HG03280 (cell line): Measurements from ENCODE around the gene SMAD1.
A peak's percentile ranks its signal among the peaks of the same experiment; 100 is the strongest.
"Not testable (repeated sequence)": the region's sequence is repeated elsewhere in the genome, so short reads cannot be mapped to it uniquely, and the experiment has no call there.

Source experiments
- ATAC-seq: cut with Tn5 transposase; IDR thresholded peaks from one replicate; pipeline ENCODE4 v1.9.1; 2021; ENCODE audit warnings: mild to moderate bottlenecking, moderate library complexity; ENCODE audit not compliant: unreplicated experiment

The SMAD1 gene

DNA sequence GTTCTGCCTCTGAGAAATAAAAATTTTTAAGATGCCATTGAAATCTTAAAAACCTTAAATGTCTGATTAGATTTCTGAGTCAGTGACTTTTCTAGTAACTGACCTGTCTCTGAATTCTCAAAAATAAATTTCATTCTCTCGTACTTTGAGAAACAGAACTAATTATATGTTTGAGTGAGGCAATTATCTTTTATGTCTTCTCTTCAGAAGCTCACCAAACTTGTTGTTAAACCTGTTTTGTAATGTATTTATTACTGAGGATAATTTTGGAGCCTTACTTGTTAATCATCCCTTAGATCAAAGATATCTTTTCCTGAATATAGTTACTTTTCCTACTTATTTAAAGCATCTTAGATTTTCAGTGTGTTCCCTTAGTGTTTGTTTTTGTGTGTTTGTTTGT is 73.0 kb downstream of the SMAD1 start:
- ATAC-seq: no peak

DNA sequence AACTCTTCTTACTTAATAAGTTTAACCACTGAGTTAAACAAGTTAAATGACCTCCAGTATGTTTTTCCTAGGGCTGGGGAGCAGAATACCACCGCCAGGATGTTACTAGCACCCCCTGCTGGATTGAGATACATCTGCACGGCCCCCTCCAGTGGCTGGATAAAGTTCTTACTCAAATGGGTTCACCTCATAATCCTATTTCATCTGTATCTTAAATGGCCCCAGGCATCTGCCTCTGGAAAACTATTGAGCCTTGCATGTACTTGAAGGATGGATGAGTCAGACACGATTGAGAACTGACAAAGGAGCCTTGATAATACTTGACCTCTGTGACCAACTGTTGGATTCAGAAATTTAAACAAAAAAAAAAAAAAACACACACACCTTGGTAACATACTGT is 76.1 kb downstream of the SMAD1 start:
- ATAC-seq: peak; percentile 85

DNA sequence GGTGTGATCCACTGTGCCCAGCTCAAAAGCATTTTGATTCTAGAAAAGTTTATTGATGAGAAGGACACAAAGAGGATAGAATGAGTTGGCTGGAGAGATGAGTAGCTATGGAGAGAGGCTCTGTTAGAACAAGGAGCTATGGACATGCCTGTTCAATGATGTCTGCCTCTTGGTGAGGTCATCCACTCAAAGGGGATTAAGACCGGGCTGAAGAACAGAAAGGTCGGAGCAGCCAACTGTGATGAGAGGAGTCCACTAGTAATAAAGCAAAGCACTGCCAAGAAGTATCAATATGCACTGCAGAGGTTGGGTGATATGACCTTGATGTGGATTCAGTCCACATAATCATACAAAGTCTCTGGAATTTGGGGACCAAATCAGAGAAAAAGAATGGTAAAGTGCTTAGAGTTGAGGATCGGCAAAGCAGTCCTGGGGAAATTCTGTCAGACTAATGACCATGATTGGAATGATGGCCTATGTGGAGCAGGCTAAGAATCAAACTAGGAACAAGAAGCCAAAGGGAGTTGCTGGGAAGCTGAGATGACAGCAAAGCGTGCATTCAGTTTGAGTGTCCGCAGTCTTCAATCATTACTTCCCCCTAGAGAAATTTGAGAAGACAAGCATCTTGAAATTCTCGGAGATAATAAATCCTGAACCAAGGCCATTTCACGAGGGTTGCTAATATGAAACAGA is 81.8 kb downstream of the SMAD1 start:
- ATAC-seq: no peak

DNA sequence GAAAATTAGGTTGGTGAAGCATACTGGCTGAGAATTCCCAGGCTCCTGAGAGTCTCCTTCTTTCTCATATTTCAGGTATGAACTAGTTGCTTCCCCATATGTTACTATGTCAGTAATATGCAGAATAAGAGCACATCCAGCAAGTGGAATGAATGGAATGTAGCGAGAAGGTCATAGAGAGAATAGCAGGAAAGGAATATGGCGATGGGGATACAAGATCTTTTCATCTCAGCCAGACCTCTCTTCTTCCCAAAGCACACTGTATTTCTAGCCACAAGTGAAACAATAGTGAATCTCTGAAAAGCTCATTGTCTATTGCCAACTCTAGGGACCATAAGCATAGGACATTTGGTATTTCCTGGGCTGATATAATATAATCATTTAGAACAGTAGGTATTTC is 82.9 kb downstream of the SMAD1 start:
- ATAC-seq: no peak

DNA sequence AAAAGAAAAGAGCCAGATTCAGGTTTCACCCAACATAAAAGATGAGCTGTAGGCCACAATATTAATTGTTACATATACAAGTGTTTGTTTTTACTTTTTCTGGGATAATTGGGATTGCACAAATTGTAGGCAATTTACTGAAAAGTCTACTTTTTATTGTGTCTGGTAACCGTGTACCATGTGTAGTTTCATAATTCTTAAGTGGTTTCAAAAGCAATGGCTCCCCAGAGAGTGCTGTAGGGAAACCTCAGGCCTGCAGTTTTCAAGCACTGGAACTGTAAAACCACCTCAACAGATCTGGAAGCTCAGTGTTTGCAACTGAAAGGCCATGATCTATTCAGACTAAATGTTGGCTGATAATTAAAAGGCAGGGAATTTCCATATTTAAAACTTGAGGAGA is 83.7 kb downstream of the SMAD1 start:
- no peak for ATAC-seq

DNA sequence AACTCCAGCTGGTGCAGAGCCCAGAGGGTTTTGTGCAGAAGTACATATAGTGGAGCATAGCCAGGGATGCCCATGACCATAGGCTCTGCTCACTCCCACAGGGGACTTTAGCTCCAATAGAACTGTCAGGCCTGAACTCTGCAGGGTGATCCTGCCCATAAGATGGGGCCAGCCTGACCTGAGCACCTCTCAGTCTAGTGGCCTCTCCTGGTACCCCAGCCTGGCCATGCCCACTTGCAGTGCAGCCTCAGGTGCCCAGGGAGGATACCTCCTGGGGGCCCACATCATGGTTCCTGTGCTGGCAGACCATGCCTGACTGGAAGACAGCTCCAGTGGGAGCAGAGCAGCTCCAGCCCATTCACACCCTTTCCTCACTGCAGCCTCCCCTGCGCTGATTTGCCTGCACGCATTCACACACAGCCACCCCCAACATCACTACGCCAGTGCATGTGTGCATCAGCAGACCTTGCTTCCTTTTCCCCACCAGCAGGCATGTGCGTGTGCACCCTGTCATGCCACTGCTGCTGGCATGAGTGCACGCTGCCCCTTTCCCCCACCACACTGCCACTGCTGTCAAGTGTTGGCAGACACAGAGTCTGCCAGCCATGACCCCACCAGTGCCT is 84.5 kb downstream of the SMAD1 start:
- ATAC-seq: no peak

DNA sequence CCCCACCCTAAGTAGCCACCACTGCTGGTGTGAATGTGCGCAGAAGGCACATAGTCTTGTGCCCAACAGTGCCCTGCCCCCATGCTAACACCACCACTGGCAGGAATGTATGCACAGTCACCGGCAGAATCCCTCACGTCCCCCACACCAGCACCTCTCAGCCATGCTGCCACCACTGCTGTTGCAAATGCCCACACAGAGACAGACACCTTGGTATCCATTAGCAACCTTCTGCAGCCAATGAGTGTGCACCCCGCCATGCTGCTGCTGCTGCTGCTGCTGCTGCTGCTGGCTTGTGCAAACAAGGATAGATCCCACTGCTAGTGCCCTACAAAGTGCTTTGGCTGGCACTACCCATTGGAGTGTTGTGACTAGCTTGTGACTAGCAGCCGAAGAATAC is 85.1 kb downstream of the SMAD1 start:
- no peak for ATAC-seq

DNA sequence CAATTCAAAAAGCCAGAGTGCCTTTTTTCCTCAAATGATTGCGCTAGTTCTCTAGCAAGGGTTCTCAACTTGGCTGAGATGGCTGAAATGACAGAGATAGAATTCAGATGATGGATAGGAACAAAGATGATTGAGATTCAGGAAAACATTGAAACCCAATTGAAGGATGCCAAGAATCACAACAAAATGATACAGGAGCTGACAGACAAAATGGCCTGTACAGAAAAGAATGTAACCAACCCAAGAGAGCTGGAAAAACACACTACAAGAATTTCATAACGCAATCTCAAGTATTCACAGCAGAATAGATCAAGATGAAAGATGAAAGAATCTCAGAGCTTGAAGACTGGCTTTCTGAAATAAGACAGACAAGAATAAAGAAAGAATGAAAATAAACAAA is 85.9 kb downstream of the SMAD1 start:
- ATAC-seq: no peak

DNA sequence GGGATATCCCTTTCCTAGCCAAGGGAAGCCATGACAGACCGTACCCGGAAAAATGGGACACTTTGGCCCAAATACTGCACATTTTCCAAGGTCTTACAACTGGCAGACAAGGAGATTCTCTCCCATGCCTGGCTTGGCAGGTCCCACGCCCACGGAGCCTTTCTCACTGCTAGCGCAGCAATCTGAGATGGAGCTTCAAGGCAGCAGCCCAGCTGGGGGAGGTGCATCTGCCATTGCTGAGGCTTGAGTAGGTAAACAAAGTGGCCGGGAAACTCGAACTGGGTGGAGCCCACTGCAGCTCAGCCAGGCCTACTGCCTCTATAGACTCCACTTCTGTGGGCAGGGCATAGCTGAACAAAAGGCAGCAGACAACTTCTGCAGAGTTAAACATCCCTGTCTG is 92.9 kb downstream of the SMAD1 start:
- ATAC-seq: not testable (repeated sequence)

DNA sequence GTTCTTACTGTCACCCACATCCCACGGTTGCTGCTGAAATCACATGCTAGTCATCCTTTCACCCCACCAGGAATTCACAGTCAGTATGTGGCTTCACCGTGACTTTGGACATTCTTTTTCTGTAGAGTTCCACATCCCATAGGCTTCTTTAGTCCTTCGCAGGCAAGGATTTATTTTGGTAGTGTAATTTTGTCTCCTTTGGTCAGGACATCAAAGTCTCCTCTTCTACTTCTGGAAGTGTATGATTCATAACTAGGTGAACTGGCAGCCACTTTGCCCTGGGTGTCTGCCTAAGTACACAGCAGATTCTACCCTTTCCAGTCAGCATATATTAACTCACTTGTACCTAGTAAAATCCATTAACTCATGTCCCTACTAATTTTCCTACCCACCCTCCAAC is 99.3 kb downstream of the SMAD1 start:
- ATAC-seq: no peak

DNA sequence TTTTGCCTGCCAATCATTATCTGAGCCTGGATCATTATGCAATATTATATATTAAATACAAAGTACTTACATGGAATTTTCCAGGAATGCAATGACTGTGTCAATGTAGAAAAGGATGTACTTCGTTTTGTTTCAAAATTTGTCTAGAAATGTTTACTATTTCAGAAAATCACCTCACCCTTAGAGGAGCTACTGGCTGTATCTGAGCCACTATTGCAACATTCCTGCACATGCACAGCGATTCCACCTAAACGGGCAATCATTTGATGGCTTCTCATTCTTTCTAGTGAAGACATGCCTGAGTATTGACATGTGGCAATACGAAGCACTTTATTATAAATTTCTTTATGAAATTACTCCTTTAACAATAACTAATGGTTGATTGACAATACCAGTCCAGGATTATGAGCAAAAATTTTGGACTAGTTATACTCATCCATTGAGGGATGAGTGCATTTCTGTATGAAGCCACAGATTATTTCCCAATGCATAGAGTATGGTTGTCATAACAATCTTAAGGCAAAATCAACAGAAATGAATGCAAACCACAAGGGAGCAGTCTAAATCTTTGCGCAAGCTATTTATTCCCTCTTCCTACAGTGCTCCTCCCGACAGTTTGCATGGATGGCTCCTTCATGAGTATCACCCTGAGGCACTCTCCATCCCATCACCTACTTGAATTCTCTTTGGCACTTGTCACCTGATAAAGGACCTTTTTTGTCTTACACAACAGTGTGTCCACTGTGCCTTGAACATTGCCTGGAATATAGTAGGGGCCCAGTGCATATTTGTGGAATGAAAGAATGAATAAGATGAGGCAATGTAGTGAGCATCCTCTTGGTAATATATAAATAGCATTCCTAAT is 101.8 kb downstream of the SMAD1 start:
- no peak for ATAC-seq

DNA sequence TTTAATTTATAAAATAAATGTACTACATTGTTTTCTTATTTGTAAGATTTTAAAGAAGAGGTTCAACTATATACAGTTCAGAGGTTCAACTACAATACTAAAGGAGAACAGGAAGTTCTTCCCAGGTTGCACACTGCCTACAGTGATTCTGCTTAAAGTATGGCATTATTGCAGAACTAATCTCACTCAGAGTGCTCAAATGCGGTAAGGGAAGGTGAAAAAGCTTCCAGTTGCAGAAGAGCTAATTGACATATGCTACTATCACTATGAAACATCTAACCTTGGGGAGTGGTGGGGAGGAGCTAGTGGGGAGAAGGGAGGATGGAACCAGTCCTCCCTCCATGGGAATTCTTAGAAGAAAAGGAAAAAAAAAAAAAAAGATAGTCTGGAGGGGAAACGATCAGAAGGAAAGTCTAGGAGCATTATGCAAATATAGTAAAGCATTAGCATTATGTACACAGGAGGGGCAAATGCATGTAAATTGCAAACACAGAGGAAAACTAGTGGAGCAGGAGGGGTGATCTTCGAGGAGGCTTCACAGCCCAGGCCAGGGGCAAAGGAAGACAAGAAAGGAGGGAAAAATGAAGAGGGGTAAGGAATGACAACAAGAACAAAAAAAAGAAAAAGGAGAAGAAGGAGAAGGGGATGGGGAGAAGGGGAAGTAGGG is 105.6 kb downstream of the SMAD1 start:
- no peak for ATAC-seq

DNA sequence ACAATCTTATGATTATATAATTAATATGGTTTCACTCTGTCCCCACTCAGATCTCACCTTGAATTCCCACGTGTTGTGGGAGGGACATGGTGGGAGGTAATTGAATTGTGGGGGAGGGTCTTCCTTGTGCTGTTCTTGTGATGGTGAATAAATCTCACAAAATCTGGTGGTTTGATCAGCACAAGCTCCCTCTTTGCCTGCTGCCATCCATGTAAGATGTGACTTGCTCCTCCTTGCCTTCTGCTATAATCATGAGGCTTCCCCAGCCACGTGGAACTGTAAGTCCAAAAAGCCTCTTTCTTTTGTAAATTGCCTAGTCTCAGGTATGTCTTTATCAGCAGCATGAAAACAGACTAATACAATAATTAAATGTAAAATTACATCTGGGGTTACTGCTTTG is 107.7 kb downstream of the SMAD1 start:
- not testable (repeated sequence) for ATAC-seq

DNA sequence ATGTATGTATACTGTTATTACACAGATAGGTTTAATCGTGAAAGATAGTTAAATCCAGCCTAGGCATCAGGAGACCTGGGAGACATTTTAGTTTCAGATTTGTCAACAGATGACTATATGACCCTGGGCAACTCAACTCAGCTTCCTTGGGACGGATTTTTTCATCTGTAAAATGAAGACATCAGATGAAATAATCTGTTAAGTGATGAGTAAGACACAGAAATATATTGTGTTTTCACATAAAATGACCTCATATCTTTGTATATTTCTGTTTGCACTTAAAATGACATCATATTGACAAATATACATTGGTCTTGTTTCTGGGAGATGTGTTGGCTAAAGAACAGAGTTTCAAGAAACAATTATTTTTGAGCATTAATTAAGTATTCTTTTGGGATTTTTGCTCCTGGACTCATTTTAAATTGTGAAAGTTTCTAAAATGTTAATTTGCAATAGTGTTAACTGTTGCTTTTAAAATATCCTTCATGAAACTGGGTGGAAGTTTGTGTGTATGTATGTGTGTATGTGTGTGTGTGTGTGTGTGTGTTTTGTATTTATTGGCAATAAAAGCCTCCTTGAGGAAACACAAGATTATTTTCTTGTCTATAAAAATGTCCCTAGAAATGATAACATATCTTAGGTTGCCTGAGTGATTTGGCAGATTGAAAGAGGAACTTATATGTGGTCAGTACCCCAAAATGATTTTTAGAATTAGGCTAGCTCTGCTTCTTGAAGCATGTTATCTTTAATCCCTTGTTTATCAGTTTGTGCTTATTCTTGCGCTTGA is 108.5 kb downstream of the SMAD1 start:
- no peak for ATAC-seq

DNA sequence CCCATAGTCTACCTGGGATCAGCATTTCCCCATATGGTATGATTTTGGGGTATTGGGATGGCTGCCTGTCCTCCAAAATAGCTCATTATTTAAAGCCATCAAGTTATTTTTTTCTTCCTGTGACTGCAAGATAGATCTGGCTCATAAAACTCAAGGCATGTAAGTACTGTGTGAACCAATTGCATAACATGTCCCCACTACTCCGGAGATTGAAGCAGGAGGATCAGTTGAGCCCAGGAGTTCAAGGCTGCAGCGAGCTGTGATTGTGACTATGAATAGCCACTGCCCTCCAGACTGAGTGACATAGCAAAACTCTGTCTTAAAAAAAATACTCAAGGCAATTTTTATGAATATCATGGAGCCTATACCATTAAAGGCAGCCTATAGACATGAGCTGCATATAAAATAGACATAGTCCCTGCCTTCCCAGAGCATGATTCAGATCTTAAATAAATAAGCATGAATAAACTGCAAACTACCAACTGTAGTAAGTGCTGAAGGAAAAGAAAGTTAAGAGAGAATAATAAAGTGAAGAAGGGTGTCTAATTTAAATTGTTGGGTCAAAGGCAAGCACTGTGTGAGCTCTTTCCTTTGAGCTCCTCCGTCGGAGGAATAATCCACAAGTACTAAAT is 120.6 kb downstream of the SMAD1 start:
- ATAC-seq: no peak

DNA sequence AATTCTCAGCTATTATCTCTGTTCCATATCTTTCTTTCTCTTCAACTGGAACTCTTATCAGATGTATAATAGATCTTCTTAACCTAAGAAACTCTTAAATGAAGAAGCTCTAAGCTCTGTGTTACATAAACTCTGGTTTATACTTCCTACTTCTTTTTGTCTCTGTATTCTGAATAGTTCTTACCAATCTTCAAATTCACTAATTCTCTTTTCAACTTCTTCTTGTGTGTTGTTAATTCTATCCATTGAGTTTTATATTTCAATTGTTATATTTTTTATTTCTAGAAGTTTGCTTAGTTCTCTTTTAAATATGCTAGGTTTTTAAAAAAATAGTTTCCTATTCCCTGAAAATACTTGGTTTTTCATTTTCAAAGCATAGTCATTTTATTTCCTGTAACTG is 124.3 kb downstream of the SMAD1 start:
- no peak for ATAC-seq
